Suppressor macrophage (primary cell): ENCODE measurements around the gene RPRD1B.

ENCODE experiments used
- DNase-seq, 4 experiments: peaks; one replicate each; pipeline ENCODE4 v3.0.0-alpha.2; 2020 to 2022

RPRD1B gene

DNA sequence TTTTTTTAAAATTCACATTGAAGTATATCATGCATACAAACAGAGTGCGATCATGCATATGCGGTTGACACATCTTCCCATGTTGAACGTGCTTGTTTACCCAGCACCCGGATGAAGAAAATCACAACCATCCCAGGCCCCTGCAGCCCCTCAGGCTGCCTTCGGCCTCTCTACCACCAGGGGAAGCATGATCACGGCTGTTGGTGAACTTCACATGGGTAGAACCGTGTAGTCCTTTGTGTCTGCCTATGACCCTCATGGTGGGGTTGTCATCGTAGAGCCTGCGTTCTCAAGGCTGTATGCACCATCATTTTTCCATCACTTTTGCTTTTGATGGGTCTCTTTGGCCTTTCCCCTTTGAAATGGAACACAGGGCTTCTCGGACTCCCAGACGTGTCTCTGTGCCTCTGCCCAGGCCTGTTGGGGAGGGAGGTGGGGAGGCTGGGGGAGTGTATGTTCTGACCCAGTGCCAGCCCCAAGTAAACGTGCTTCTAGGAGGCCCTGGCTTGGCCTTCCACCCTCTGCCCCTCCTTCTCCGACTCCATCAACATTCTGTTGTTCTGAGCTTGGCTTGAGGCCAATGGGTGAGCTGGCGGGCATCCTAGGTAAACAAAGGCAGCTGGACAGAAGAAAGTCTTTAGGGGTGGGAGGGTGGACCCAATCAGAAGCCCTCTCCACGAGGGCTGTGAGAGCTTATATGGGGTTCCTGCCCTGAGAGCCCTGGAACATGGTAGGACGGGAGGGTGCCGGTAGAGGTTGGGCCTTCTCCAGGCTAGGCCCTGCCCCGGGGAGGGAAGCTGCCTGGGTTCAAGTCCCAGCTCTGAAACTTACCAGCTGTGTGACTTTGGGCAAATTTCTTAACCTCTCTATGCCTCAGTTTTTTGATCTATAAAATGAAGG, 91.9 kb downstream of the RPRD1B start:
- DNase-seq = no peak

DNA sequence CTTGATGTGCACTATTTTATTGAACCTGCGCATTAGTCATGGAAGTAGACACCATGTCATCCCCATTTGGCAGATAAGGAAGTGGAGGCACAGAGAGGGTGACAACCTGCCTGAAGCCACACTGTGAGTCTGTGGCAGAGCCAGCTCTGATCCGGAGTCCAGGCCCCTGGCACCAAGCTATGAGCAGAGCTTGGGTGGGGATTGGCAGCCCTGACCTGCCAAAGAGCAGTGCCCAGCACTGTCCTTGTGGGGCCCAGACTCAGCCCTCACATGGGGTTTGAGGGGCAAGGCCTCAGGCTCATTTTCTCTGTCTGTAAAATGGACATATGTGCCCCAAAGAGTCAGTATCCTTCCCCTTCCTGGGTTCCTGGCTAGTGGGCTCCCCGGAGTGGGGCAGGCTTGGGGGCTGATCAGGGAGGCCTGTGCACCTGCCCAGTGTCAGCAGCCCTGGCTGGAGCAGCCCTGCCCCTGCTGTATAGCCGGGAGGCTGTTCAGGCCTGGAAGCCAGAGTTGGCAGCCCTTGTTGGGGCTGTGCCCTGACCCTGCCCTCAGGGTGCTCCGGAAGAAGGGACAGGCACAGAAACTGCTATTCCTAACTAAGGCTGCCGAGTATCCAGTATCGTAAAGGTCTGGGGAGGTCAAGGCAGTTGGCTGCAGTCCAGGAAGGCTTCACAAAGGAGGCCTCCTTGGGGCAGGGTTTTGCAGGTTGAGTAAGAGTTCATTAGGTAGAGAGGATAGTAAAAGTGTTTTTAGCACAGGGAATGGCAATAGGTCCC, 92.8 kb downstream of the RPRD1B start:
- no peak for DNase-seq

DNA sequence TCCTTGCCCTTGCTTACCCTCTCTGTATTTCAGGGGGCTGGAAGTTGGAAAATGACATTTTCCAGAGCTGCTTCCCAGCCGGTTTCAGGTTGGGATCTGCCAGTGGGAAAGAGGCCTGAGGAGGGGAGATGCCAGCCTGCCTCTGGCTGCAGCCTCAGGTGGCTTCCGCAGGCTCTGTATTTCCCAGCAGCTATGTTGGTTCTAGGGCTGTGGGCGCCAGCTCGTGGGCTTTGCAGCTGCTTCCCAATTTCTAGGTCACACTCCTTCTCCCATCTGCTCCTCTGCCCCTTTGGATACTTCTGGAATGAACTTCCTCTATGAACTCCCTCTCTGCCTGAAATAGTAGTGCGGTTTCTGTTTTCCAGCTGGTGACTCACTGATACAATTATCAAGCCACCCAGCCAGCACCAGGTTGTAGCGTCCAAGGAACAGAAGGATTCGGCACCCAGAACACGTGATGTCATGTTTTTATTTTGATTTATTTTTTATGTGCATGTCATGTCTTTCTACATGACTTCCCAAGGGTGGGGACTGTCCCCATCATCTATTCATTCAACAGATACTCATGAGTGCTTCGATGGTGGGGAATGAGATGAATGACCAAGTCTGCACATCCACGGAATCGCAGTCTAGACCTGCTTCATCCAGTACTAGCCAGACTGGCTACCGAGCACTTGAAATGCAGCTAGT, 93.5 kb downstream of the RPRD1B start:
- peak in 3 of 4 experiments; percentile 42 to 52 (median 51) for DNase-seq

DNA sequence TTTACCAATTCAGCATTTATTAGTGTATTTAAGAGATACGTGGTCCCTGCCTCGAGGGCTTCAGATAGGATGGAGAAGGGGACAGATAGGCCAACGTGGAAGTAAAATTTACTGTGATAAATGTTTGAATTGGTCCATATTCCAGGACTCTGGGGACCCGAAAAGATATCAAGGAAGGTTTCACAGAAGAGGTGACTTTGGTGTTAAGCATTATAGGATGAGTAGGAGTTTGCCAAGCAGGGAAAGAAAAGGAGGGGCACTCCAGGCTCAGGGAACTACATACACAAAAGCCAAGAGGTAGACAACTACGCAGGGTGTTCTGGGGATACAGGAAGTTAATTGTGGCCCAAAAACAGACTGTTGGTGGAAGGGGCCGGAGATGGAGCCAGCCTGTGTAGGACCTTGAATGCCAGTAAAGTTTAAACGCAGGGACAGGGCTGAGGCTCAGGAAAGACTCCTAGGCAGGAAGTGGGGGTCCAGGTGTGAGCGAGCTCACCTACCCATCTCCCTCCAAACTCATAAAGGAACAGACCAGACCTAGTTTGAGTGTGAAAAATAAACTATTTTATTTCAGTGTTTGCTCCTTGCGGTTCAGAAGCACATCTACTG, 94.5 kb downstream of the RPRD1B start:
- DNase-seq = no peak

DNA sequence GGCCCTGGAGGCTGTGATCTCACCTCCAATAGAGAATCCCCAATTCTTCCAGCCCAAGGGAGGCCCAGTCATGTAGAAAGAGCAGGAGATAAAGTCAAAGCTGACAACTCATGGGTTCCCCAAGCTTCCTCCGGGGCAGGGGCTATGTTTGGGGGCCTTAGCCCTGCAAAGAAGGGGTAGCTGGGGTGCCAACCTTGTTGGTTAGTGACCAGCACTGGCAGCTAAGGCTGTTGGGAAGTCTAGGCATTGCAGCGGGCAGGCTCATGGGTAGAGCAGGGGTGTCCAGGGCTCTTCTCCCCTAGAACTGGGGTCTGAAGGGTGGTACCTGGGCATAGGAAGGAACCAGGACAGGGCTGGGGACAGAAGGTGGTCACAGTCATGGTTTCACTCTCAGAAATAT, 95.1 kb downstream of the RPRD1B start:
- no peak for DNase-seq

DNA sequence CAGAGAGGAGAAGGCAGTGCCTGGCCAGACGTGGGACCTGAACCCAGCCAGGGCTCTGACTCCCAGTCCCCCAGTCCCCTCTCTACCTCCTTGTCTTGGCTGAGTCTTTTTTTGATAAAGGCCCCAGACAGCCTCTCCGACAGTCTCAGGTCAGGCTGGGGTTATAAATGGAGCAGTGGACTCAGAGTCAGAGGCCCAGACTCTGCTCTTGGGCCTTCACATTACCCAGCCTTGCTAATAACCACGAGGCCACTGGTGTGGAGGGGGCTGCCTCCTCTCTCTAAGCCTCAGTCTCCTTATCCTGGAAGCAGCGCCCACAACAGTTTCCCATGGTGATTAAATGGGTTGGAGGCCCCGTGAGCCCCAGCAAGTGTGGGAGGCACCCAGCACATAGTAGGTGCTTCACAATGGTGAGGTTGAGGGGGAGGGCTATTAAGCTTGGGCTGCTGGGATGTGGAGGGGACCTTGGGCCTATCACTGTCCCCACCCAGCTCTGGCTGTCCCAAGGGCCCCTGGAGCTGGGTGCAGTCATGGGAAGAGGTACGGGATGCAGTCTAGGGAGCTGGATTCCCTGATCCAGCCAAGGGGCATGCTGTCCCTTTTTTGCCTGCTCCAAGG, 95.8 kb downstream of the RPRD1B start:
- no peak for DNase-seq

DNA sequence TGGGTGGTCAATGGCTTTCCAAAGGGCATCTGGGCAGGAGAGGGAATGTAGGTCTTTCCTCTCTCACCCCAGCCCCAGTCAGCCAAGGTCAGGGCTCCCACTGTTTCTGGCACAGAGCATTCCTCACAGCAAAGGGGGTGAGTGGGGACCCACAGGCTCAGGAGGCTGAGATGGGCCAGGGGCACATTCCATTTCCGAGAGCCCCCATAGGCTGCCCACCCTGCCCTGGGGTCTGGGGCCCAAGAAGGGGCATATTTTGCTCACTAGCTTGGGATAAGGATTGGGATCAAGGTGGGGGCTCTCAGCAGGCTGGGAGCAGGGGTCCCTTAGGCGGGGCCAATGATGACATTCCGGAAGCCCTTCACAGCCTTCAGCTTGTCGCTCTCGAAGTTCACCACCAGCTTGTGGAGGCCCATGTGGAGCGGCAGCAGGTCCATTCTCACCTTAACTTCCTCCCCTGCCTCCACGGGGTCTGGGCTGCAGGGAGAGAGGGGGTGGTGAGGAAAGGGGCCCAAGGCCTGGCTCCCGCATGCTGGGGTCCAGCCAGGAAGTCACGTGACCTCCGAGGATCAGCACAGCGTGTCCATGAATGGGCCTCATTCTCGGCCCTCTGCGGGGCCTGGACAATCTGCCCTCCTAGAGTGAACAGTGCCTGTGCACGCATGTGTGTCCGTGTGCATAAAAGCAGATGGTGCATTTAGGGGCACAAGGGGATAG, 96.5 kb downstream of the RPRD1B start:
- DNase-seq = no peak

DNA sequence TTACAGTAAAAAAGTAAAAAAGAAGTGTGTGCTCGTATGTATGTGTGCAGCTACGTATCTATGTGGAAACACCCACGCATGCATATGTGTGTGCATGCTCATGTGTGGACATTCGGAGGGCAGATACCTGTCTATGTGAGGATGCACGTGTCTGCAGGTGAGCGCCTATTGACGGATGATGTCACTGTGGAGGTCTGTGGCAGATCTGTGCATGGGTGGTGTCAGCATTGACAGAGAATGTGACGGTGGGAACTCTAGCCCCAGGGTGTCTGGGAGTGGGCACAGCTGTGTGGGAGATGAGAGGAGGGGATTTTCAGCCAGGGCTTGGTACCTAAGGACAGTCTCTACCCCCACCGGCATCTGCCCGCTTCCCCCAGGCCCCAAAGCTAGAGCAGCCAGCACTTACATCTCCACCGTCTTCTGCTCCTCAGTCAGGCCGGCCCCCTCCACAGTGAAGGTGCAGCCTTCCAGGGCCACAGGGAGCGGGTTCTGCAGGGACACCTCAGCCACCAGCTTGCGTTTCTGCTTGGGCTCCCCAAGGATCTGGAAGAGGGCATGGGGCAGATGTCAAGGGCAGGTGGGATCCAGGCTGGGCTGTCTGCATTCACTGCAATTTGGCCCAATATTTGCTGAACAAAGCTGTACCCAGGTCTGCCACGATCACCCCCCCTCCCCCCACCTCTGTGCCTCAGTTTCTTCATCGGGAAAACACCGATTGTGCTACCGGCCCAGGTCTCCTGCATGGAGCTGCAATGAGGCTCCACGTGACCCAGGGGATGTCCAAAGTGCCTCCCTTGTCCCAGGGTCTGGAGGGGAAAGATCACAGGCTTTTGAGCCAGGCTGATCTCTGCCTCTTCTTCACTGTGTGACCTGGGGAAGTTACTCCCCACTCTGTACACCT, 97.4 kb downstream of the RPRD1B start:
- no peak for DNase-seq

DNA sequence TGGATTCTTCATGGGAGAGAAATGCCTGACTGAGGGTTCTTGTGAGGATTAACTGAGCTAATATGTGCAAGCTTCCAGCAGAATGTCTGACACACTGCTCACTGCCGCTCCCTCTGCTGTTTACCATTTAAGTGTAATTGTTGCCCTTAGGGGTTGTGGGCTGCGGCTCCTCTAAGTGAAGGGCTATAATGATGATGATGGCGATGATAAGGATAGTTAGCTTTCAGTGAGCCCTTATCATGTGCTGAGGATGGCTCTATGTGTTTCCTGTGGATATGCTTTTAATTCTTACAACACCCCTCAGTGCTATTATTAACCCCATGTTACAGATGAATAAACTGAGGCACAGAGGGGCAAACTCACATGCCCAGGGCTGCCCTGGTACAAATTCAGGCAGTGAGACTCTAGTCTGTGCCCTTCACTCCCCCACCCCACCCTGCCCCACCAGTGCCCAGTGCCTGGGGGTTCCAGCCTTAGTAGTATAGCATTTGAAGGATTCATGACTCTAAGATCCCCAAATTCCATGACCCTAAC, 98.1 kb downstream of the RPRD1B start:
- no peak for DNase-seq

DNA sequence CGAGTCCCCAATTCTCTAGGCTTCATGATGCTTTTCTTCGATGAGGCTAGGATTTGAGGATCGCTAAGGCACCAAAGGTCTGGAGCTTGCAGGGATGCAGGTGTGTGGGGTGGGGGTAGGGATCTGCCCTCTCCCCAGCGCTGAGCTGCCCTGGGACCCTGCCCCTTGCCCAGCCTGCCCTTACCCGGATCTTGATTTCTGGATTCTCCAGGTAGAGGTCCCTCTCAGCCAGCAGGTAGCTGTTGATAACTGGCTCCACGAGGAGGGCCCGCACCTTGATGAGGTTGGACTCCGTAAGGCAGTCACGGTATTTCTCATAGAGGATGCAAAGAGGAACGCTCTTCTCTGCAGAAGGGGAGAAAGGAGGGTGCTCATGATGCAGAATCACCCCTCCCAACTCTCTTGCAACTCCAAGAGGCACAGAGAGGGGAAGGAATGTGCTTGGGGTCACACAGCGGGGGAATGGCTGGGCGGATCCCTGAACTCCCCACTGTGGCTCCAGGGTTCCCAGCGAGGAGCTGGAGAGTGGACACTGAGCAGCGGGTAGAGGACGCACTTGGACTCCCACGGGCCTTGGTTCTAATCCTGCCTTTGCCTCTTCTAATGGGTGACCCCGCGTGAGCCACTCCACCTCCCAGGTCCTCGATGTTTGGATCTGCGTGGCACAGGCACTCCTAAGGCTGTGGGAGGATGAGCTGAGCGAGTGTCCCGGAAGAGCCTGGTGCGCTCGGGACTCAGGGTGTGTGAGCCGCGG, 98.8 kb downstream of the RPRD1B start:
- DNase-seq = no peak

DNA sequence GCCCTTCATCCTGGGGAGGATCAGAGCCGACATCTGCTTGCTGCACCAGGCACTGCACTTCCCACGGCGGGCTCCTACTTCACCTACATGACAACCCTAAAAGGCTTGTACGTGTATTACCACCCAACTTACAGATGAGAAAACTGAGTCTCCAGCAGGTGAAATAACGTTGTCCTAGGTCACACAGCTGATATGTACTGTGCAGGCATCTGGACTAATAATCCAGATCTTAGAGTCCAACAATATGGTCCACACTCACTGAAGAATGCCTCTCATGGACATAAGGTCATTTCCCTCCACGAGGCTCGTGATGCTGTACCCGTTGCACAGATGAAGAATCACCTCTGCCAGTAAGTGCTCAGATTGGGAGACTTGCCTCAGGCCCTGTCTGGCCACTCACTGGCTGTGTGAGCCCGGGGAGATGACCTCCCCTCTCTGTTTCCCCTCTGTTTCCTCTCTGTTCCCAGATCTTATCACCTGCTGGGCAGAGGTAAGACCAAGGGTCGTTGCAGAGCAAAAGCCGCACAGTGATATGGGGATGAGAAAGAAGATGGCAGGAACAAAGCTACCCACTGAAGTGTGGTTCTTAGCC, 99.5 kb downstream of the RPRD1B start:
- no peak for DNase-seq

DNA sequence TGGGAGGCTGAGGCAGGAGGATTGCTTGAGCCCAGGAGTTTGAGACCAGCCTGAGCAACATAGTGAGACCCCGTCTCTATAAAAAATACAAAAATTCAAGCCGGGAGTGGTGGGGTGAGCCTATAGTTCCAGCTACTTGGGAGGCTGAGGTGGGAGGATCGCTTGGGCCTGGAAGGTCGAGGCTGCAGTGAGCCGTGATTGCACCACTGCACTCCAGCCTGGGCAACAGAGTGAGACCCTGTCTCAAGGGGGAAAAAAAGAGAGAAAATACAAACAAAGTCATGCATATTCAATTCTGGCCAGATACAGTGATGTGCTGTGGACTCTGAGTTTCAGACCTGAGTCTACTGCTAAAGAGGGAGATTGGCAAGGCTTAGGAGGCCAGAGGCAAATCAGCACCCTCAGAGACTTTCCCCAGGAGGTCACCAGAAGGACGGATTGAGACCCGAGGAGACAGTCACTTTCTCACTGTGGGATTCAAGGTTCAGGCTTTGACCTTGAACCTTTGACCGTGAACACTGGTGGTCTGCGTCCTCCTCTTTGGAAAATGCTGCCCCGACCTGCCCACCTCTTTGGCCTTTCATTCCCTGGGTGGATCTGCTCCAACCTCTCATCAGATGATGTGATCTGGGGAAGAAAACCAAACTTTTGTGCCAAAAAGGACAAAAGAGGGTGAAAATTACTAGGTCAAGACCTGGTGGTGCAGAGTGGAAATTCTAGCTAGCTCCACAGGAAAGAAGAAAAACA, 100.3 kb downstream of the RPRD1B start:
- no peak for DNase-seq

DNA sequence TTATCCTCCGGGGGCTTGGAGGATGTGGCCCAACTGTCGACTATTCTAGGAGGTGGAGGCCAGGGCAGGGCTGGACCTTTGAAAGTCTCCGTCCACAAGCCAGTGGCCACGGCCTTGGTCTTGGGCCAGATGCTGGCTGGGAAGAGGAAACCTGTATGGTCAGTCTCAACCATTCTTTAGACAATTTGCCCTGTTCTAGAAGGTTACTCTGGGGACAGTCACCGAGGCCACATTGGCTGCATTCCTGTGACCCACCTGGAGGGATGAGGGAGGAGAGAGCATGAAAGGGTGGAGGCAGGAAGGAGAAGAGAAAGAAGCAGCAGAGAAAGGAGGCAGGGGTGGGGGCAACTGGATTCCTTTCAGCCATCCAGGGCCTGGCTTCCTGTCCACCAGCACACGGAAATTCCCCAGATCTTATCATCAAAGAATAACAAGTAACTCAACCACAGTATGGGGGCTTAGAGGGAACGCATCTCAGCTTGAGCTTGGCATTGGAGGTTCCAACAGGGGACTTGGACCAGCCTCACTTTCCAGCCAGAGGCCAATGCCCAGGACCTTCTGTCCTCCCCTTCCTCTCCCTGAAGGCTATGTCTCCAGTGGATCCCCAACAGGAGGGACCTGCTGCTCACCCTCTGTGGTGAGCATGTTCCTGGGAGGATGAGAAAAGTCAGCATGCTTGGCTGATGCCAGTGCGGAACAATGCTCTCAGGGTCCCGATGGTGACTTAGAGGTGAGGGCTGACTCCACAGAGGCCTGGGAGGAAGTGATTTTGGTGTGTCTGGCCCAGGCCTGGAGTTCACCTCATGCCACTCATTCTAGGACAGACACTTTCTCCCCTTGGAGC, 101.1 kb downstream of the RPRD1B start:
- no peak for DNase-seq

DNA sequence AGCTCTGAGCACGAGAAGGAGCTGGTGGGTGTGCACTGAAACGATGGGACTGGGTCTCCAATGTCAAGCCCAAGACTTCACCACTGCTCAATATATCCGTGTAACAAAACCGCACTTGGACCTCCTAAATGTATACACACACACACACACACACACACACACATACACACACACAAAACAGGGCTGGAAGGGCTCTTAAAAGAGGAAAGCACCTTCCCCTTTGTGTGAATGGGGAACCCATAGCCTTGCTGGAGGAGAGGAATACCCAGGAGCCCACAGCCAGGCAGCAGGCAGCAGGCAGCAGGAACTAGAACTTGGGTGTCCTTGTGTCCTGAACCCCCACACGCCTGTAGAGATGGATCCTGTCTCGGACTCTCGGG, 101.7 kb downstream of the RPRD1B start:
- DNase-seq = peak in 3 of 4 experiments; percentile 40 to 50 (median 44)

DNA sequence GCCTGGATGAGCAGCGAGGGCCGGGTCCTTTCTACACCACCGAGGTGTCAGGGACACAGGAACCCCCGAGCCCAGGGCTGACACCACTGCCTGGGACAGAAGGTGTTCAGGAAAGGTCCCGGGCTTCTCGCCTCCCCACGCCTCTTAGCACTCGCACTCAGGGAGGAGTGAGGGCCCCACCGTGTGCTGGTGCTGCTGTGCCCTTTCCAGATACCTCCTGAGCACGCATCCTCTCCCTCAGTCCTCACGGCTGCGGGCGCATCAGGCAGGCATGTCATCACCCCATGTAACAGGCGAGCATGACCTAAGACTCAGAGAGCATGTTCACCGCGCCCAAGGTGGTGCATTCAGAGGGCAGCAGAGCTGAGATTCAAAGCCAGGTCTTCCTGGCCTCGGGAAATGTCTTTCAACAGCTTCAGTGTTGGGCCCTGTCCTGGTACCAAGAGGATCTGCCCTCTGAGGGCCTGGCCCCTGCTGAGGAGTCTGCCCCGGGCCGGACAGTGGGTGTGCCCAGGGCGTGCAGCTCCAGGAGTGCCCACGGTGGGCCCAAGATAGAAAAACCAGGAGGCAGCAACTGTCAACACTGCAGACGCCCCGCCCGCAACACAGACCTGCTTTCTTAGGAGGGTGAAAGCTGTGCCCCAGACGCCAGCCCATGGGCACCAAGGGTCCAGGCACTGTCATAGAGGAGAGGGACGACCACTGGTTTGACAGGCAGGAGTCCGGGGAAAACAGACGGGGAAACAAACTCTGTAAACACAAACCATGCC, 102.3 kb downstream of the RPRD1B start:
- DNase-seq = no peak

DNA sequence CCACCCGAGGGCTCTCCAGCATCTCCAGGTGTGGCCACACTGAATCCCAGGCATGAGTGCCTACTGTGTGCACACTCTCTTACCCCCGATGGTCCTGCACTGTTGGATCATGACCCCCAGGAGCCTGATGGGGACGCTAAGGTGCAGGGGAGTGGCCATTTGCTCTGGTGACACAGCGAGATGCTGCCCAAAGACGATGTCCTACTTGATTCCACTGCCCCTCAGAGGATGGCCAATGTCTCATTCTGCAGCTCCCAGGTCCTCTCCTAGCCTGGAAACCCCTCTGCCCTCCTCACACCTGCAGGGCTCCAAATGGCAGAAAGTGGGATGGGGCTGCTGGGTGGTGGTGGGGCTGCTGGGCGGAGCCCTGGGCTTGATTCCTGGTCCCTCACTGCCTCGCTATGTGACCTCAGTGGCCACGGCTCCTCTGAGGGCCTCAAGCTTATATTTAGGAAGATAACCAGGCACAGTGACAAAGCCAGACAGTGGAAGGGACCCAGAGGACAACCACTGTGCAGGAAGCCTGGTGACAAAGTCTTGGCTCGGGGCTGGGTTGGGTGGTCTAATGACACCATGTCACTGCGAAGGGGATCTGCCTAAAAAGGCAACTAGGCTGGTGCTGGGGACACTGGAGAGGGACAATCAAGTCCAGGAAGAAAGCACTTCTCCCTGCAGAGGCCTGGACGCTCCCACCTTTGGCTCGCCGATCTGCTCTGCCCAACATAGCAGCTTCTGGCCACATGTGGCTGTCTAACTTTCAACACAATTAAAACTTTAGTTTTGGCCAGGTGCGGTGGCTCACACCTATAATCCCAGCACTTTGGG, 103.1 kb downstream of the RPRD1B start:
- DNase-seq = no peak
